SU-DHL-6 (cell line): ENCODE results near the gene CPB1.

Source experiments
- H2AFZ ChIP-seq: fragments of 200-600 bp; sonication (generic); 2 replicates; pipeline ENCODE4 v1.6.1; 2014; ENCODE audit warnings: low read depth, mild to moderate bottlenecking, moderate library complexity, mixed read lengths, antibody characterized with exemption, low read length; ENCODE audit not compliant: severe bottlenecking
- H3F3A ChIP-seq: fragments of 200-600 bp; shearing (Covaris generic); 2 replicates; pipeline ENCODE4 v1.6.0; 2016; ENCODE audit warnings: antibody characterized with exemption, mild to moderate bottlenecking; ENCODE audit not compliant: insufficient read depth
- H3K27ac ChIP-seq: fragments of 200-600 bp; sonication (generic); 2 replicates; pipeline ENCODE4 v1.5.1; 2016; ENCODE audit warnings: low read depth, mild to moderate bottlenecking, low read length, moderate library complexity, mixed read lengths
- H3K27me3 ChIP-seq: fragments of 200-600 bp; sonication (generic), shearing (Covaris generic); 2 replicates; pipeline ENCODE4 v1.6.0; 2014; ENCODE audit warnings: mild to moderate bottlenecking, low read length
- H3K36me3 ChIP-seq: fragments of 200-600 bp; sonication (generic); 2 replicates; pipeline ENCODE4 v1.6.1; 2014; ENCODE audit warnings: mild to moderate bottlenecking, low read length, mixed read lengths
- H3K4me2 ChIP-seq: fragments of 300-600, 200-600 bp; shearing (Covaris generic), sonication (generic); 2 replicates; pipeline ENCODE4 v1.6.0; 2014; ENCODE audit warnings: low read length, low read depth, mild to moderate bottlenecking; ENCODE audit not compliant: poor library complexity, severe bottlenecking
- H3K4me3 ChIP-seq: fragments of 200-600 bp; sonication (generic); 2 replicates; pipeline ENCODE4 v1.5.1; 2014; ENCODE audit warnings: antibody characterized with exemption, low read length, mild to moderate bottlenecking, mixed read lengths; ENCODE audit not compliant: insufficient read depth, poor library complexity, severe bottlenecking
- H3K79me2 ChIP-seq: fragments of 200-600 bp; sonication (generic); 2 replicates; pipeline ENCODE4 v1.6.1; 2014; ENCODE audit warnings: mild to moderate bottlenecking, low read length, moderate library complexity; ENCODE audit not compliant: insufficient read depth
- H3K9ac ChIP-seq: fragments of 200-600 bp; sonication (generic); 2 replicates; pipeline ENCODE4 v1.7.0; 2014; ENCODE audit warnings: mild to moderate bottlenecking, low read length
- H3K9me2 ChIP-seq: fragments of 200-600 bp; sonication (generic); replicated peaks from 2 replicates; pipeline ENCODE4 v1.6.1; 2014; ENCODE audit warnings: low read length; ENCODE audit not compliant: insufficient read depth
- H3K9me3 ChIP-seq: fragments of 200-600 bp; sonication (generic); 2 replicates; pipeline ENCODE4 v1.6.1; 2014; ENCODE audit warnings: low read length, mixed read lengths; ENCODE audit not compliant: insufficient read depth
- H4K20me1 ChIP-seq: fragments of 200-600 bp; sonication (generic); 2 replicates; pipeline ENCODE4 v1.6.1; 2014; ENCODE audit warnings: low read depth, mild to moderate bottlenecking, antibody characterized with exemption, low read length, moderate library complexity, mixed read lengths
- EZH2phosphoT487 ChIP-seq: fragments of 200-600 bp; sonication (generic), shearing (Covaris generic); conservative IDR thresholded peaks from 2 replicates; pipeline ENCODE4 v1.6.1; 2018; ENCODE audit warnings: mild to moderate bottlenecking, antibody characterized with exemption, low read length, moderate library complexity, mixed read lengths
- TF ChIP-seq, protein P1 (sequence below): fragments of 200-600 bp; sonication (generic); IDR thresholded peaks from one replicate; pipeline ENCODE4 v1.5.1; 2017; ENCODE audit warnings: antibody characterized with exemption, mild to moderate bottlenecking, low read length, moderate library complexity; ENCODE audit not compliant: insufficient read depth, poor library complexity, severe bottlenecking

CPB1 gene

DNA sequence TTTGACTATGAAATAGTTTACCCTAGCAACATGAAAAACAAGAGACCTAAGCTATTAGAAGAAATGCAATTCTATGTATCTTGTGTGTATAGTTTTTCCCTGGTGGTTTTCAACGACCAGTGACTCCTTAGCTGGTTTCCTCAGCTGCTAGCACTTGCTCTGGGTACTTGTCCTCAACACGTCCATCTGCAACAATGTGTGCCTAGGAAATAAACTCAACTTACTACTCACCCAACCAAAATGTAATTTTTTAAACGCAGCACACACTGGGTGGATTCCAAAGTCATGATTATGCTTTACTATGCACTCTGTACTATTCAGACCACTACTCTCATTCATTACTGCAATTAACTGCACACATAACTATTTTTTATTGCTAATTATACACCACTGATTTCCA lies 68.5 kb downstream of the CPB1 start:
- no peak for TF ChIP-seq EZH2phosphoT487
- TF ChIP-seq, protein P1, sequence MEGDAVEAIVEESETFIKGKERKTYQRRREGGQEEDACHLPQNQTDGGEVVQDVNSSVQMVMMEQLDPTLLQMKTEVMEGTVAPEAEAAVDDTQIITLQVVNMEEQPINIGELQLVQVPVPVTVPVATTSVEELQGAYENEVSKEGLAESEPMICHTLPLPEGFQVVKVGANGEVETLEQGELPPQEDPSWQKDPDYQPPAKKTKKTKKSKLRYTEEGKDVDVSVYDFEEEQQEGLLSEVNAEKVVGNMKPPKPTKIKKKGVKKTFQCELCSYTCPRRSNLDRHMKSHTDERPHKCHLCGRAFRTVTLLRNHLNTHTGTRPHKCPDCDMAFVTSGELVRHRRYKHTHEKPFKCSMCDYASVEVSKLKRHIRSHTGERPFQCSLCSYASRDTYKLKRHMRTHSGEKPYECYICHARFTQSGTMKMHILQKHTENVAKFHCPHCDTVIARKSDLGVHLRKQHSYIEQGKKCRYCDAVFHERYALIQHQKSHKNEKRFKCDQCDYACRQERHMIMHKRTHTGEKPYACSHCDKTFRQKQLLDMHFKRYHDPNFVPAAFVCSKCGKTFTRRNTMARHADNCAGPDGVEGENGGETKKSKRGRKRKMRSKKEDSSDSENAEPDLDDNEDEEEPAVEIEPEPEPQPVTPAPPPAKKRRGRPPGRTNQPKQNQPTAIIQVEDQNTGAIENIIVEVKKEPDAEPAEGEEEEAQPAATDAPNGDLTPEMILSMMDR, result no peak

GRCh38 chr3:148901987-148902791 lies 74.6 kb downstream of the CPB1 start:
- Histone ChIP-seq H3K27me3 (no peaks in the 10 kb centered on the region), H3K9me3 (no peaks in the 10 kb centered on the region), H3K79me2 (no peaks in the 10 kb centered on the region), H3F3A (no peaks in the 10 kb centered on the region), H2AFZ (no peak overlapping the region), H4K20me1 (no peaks in the 10 kb centered on the region), H3K9ac (no peak overlapping the region), H3K4me3 (no peak overlapping the region), H3K36me3 (no peaks in the 10 kb centered on the region), H3K4me2 (no peak overlapping the region), H3K9me2 (no peaks in the 10 kb centered on the region), H3K27ac (no peak overlapping the region)
- TF ChIP-seq, protein P1, result no peak
- TF ChIP-seq EZH2phosphoT487, result no peak

More for the DNA sequence above, 68.5 kb downstream of the CPB1 start:
- Histone ChIP-seq H4K20me1 (no peaks in the 10 kb centered on the region), H3K27ac (no peak overlapping the region), H3K9me3 (no peaks in the 10 kb centered on the region), H3K79me2 (no peaks in the 10 kb centered on the region), H3F3A (no peaks in the 10 kb centered on the region), H3K4me2 (no peak overlapping the region), H3K36me3 (no peaks in the 10 kb centered on the region), H3K9me2 (no peaks in the 10 kb centered on the region), H3K4me3 (no peak overlapping the region), H3K27me3 (no peaks in the 10 kb centered on the region), H3K9ac (no peak overlapping the region), H2AFZ (no peak overlapping the region)

DNA sequence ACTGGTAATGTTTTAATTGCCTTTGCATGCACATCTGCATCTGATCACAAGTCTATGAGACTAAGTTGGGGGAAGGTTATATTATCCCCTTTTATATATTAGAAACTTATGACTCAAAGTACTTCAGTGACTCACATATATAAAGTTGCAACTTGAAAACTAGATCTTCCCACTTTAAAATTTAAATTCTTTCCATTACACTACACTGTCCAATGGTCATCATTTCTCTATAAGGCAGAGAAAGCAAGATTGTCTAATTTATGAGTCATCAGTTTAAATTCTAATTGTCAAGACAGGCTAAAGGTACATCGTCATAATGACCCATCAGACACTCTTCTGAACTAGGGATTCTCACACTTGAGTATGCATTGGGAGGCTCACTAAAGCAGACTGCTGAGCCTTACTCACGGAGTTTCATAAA lies 75.4 kb downstream of the CPB1 start:
- H2AFZ ChIP-seq, result no peak overlapping the region
- H3K9me2 ChIP-seq, result no peaks in the 10 kb centered on the region
- no peaks in the 10 kb centered on the region for H3K9me3 ChIP-seq
- no peak overlapping the region for H3K9ac ChIP-seq
- H3K27me3 ChIP-seq, result no peaks in the 10 kb centered on the region
- no peaks in the 10 kb centered on the region for H3K79me2 ChIP-seq
- H3K4me2 ChIP-seq, result no peak overlapping the region
- TF ChIP-seq, protein P1, result no peak
- TF ChIP-seq EZH2phosphoT487, result no peak
- H3F3A ChIP-seq, result no peaks in the 10 kb centered on the region
- no peak overlapping the region for H3K27ac ChIP-seq
- H3K4me3 ChIP-seq, result no peak overlapping the region
- H3K36me3 ChIP-seq, result no peaks in the 10 kb centered on the region
- H4K20me1 ChIP-seq, result no peaks in the 10 kb centered on the region
